HepG2 (cell line): Measurements from ENCODE around the gene ANKRD31. TPM values are rescaled to one million over a fixed set of nuclear protein-coding genes. Genes with fewer than 3 reads are reported as not detected.

Experiments used
- ATAC-seq: fragments of 200-7000 bp; cut with Tn5 transposase; 3 replicates; pipeline ENCODE4 v1.9.1; 2020; ENCODE audit warnings: mild to moderate bottlenecking, moderate library complexity
- BruUV-seq: library from RNA; stranded (reverse); fragments of 400-500 nt; replicated peaks from 2 replicates; lab custom pipeline; 2021; lab: Mats Ljungman, UMichigan
- CTCF ChIA-PET: fragments of 300-600 bp; formaldehyde crosslinking; extraction: SDS; loops from one replicate; lab custom pipeline; 2021; ENCODE audit warnings: low total read pairs, inconsistent platforms, low intra/inter-chr PET ratio; lab: Yijun Ruan, JAX
- POLR2A ChIA-PET: fragments of 350-600 bp; sonication (Branson Sonifier 250); formaldehyde crosslinking; loops from one replicate; lab custom pipeline; 2020; ENCODE audit warnings: antibody characterized with exemption, inconsistent platforms; lab: Yijun Ruan, JAX
- DNase-seq: peaks from one replicate; pipeline ENCODE4 v3.0.0-alpha.2; 2015; ENCODE audit warnings: low spot score
- FAIRE-seq: peaks from 3 replicates; lab custom pipeline; 2011; peaks lifted over from hg19 to GRCh38; lab: Jason Lieb, UNC
- H2AFZ ChIP-seq: one replicate; pipeline ENCODE4 v1.6.1; 2011; ENCODE audit warnings: low read length, inconsistent platforms
- H3K27ac ChIP-seq: fragments of 300-600 bp; 3 replicates; pipeline ENCODE4 v1.8.0; 2011; ENCODE audit warnings: mixed run types, mild to moderate bottlenecking, mixed read lengths, low read length, inconsistent platforms; ENCODE audit not compliant: insufficient read depth; ENCODE audit errors: extremely low read length
- H3K27me3 ChIP-seq, 2 experiments: fragments of 200-600 bp in 1 of 2; 2 replicates in 1 of 2; 3 replicates in 1 of 2; pipeline versions ENCODE4 v1.6.0 to v1.8.0; 2011; ENCODE audit warnings: low read length in 2 of 2, mild to moderate bottlenecking in 2 of 2, moderate library complexity in 2 of 2, inconsistent platforms in 1 of 2; ENCODE audit not compliant: insufficient read depth in 2 of 2, control insufficient read depth in 1 of 2
- H3K36me3 ChIP-seq, 2 experiments: fragments of 200-600 bp in 1 of 2; replicated peaks in 1 of 2; 2 replicates in 1 of 2; 3 replicates in 1 of 2; pipeline versions ENCODE4 v1.5.1 to v1.8.0; 2011; ENCODE audit warnings: low read length in 2 of 2, inconsistent platforms in 1 of 2; ENCODE audit not compliant: insufficient read depth in 2 of 2, control insufficient read depth in 1 of 2
- H3K4me1 ChIP-seq: 2 replicates; pipeline ENCODE4 v1.5.1; 2012; ENCODE audit warnings: low read length, inconsistent platforms; ENCODE audit not compliant: insufficient read depth
- H3K4me2 ChIP-seq: 2 replicates; pipeline ENCODE4 v1.6.0; 2011; ENCODE audit warnings: low read depth, low read length, inconsistent platforms
- H3K4me3 ChIP-seq, 3 experiments: fragments of 200-600 bp in 1 of 3; sonication (generic), shearing (Covaris generic) in 1 of 3; replicated peaks in 1 of 3; 2 replicates each; pipeline ENCODE4 v1.5.1; 2011 to 2016; ENCODE audit warnings: low read length in 3 of 3, inconsistent platforms in 2 of 3, low read depth in 2 of 3, mild to moderate bottlenecking in 2 of 3, control low read depth in 1 of 3, mixed read lengths in 1 of 3; ENCODE audit not compliant: insufficient read depth in 1 of 3
- H3K79me2 ChIP-seq: one replicate; pipeline ENCODE4 v1.6.1; 2011; ENCODE audit warnings: low read length, inconsistent platforms; ENCODE audit not compliant: insufficient read depth
- H3K9ac ChIP-seq: 2 replicates; pipeline ENCODE4 v1.6.0; 2011; ENCODE audit warnings: mild to moderate bottlenecking, low read depth, low read length, inconsistent platforms; ENCODE audit not compliant: insufficient read depth
- H3K9me3 ChIP-seq: 2 replicates; pipeline ENCODE4 v1.5.1; 2012; ENCODE audit warnings: mild to moderate bottlenecking, low read length
- H4K20me1 ChIP-seq: 2 replicates; pipeline ENCODE4 v1.6.0; 2011; ENCODE audit warnings: inconsistent platforms, mild to moderate bottlenecking, low read length, moderate library complexity; ENCODE audit not compliant: insufficient read depth
- AHR ChIP-seq: IDR thresholded peaks from 2 replicates; pipeline ENCODE4 v1.6.1; 2018; ENCODE audit warnings: missing genetic modification reagents, missing compliant biosample characterization
- ASH2L ChIP-seq: fragments of 300-600, 200-600 bp; sonication (generic); IDR thresholded peaks from 2 replicates; pipeline ENCODE4 v1.7.0; 2017; ENCODE audit warnings: low read depth, mild to moderate bottlenecking, moderate library complexity, mixed read lengths, low read length; ENCODE audit not compliant: insufficient read length
- BATF2 ChIP-seq: sonication (generic); formaldehyde crosslinking; IDR thresholded peaks from 2 replicates; pipeline ENCODE4 v1.8.0; 2022; ENCODE audit warnings: mild to moderate bottlenecking, missing genetic modification reagents, moderate library complexity
- GLI4 ChIP-seq: sonication (generic); formaldehyde crosslinking; IDR thresholded peaks from 2 replicates; pipeline ENCODE4 v1.5.1; 2020; ENCODE audit warnings: missing genetic modification reagents, mild to moderate bottlenecking, moderate library complexity, borderline replicate concordance
- HDAC2 ChIP-seq: sonication (generic); formaldehyde crosslinking; IDR thresholded peaks from 2 replicates; pipeline ENCODE4 v1.4.0; 2020; ENCODE audit warnings: missing genetic modification reagents
- MED1 ChIP-seq: sonication (generic); formaldehyde crosslinking; IDR thresholded peaks from 2 replicates; pipeline ENCODE4 v1.4.0; 2020; ENCODE audit warnings: missing genetic modification reagents
- MYPOP ChIP-seq: sonication (generic); formaldehyde crosslinking; IDR thresholded peaks from 2 replicates; pipeline ENCODE4 v1.8.1; 2023; ENCODE audit warnings: mild to moderate bottlenecking, moderate library complexity, missing genetic modification reagents
- NFYB ChIP-seq: sonication (generic); formaldehyde crosslinking; IDR thresholded peaks from 2 replicates; pipeline ENCODE4 v1.4.0; 2020; ENCODE audit warnings: missing genetic modification reagents
- RFX1 ChIP-seq: fragments of 450-650 bp; IDR thresholded peaks from 2 replicates; pipeline ENCODE4 v1.6.1; 2017
- SALL1 ChIP-seq: sonication (generic); formaldehyde crosslinking; IDR thresholded peaks from 2 replicates; pipeline ENCODE4 v1.8.0; 2022; ENCODE audit warnings: mild to moderate bottlenecking, missing genetic modification reagents
- STAT5B ChIP-seq: sonication (generic); formaldehyde crosslinking; IDR thresholded peaks from 2 replicates; pipeline ENCODE4 v1.4.0; 2020; ENCODE audit warnings: missing genetic modification reagents
- ZNF788 ChIP-seq: sonication (generic); formaldehyde crosslinking; IDR thresholded peaks from 2 replicates; pipeline ENCODE4 v1.5.0; 2020; ENCODE audit warnings: mild to moderate bottlenecking, missing genetic modification reagents, borderline replicate concordance
- ZSCAN9 ChIP-seq: IDR thresholded peaks from 2 replicates; pipeline ENCODE4 v1.6.1; 2016; ENCODE audit warnings: borderline replicate concordance
- WGBS: methylation state at CpG from one replicate; pipeline ENCODE4 v1.1.6; 2017; ENCODE audit warnings: low lambda C conversion rate; 5-methylcytosine and 5-hydroxymethylcytosine counted together
- in situ Hi-C: cut with HindIII; loops from 2 replicates; pipeline ENCODE4 v1.10.0; 2017; ENCODE audit warnings: low pct_unique_long_range_greater_than_20kb; ENCODE audit not compliant: extremely low pct_ligation_motif_present
- intact Hi-C: fragments of 100-400 bp; cut with micrococcal nuclease; formaldehyde crosslinking; loops from one replicate; pipeline ENCODE4 v1.10.0; 2022; ENCODE audit not compliant: unreplicated experiment
- polyA plus RNA-seq, 8 experiments: library from polyadenylated mRNA; depleted of rRNA in 3 of 8; stranded (reverse) in 7 of 8; unstranded in 1 of 8; fragments of >200 nt; fragmentation: Illumina TruSeq in 4 of 8; extraction: Trizol in 4 of 8; gene quantifications; 2 replicates each; pipeline versions ENCODE4 v1.2.1 to v1.2.3, GENCODE V29; 2011 to 2016; ENCODE audit warnings: low read depth in 4 of 8, missing spikeins in 1 of 8, mixed read lengths in 1 of 8; ENCODE audit not compliant: insufficient read depth in 1 of 8
- total RNA-seq, 5 experiments: library from RNA; depleted of rRNA; stranded (reverse); fragments of >200 nt; fragmentation: Illumina TruSeq; extraction: Trizol; gene quantifications; 2 replicates each; pipeline ENCODE4 v1.2.3, GENCODE V29; 2016; ENCODE audit warnings: low read depth in 1 of 5
- TF ChIP-seq, protein P1 (sequence below): sonication (generic); formaldehyde crosslinking; IDR thresholded peaks from 2 replicates; pipeline ENCODE4 v1.4.0; 2020; ENCODE audit warnings: mild to moderate bottlenecking, missing genetic modification reagents
- TF ChIP-seq, protein P2 (sequence below): sonication (generic); formaldehyde crosslinking; IDR thresholded peaks from 2 replicates; pipeline ENCODE4 v1.8.1; 2023; ENCODE audit warnings: missing genetic modification reagents, mild to moderate bottlenecking, borderline replicate concordance

Gene ANKRD31
- total and polyA plus RNA-seq, 2 of the 13 experiments (the other 11 are each of a cell fraction or from before 2014, with no cell fraction given), result 0.01 to 0.09 TPM

DNA sequence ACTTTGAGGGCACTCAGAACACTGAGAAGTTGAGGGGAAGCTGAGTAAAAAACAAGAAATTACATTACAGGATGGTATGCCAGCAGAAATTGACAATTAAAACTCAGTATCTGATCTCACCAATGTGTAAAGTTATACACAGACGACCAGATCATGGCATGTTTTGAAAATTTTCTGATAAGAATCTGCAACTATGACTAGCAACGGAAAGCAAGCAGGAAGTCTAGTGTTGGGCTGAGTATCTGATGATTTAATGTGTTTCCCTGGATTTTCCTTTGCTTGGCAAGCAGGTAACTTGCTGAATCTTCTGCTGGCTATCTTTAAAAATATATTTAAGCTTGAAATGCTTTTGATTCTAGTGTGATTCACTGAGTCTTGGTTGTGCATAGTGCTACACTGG lies 179.1 kb downstream of the ANKRD31 start:
- ATAC-seq (no peak), DNase-seq (no peak), FAIRE-seq (no peak)
- no peak overlapping the region for H3K27ac ChIP-seq
- H4K20me1 ChIP-seq, result no peaks in the 10 kb centered on the region
- no peak overlapping the region for H3K4me3 ChIP-seq
- intact Hi-C loops (loop anchor here (10.0 kb wide), 1 partner anchor 177 kb away; the partner anchor contains the start of gene ANKRD31), in situ Hi-C loops (loop anchor here (10.0 kb wide), 1 partner anchor 207 kb away; no protein-coding TSS in a partner anchor)
- H3K27me3 ChIP-seq, result peaks cover 11 to 32% of the 10 kb centered on the region in 2 experiments
- H3K4me1 ChIP-seq, result 0 out of 2 replicates have a peak, but pooled peaks cover 9% of the 10 kb centered on the region
- H2AFZ ChIP-seq, result no peak overlapping the region
- BruUV-seq, result no TSS peak
- WGBS, result 0% methylated on average over 2 of the region's 2 CpGs
- no peaks in the 10 kb centered on the region for H3K9me3 ChIP-seq
- no peaks in the 10 kb centered on the region for H3K79me2 ChIP-seq
- no peak overlapping the region for H3K4me2 ChIP-seq
- ChIA-PET POLR2A (no interaction called here), CTCF (no interaction called here)
- no peaks in the 10 kb centered on the region for H3K36me3 ChIP-seq
- H3K9ac ChIP-seq, result no peak overlapping the region
- TF ChIP-seq MED1 (CRISPR knock-in tag) (no peak), STAT5B (CRISPR knock-in tag) (no peak), MYPOP (CRISPR knock-in tag) (no peak), BATF2 (CRISPR knock-in tag) (no peak), ASH2L (no peak), ZNF788 (CRISPR knock-in tag) (no peak), NFYB (no peak), AHR (CRISPR knock-in tag) (no peak), RFX1 (no peak), GLI4 (CRISPR knock-in tag) (no peak), SALL1 (no peak), ZSCAN9 (CRISPR knock-in tag) (no peak), HDAC2 (CRISPR knock-in tag) (no peak)
- TF ChIP-seq, protein P1, sequence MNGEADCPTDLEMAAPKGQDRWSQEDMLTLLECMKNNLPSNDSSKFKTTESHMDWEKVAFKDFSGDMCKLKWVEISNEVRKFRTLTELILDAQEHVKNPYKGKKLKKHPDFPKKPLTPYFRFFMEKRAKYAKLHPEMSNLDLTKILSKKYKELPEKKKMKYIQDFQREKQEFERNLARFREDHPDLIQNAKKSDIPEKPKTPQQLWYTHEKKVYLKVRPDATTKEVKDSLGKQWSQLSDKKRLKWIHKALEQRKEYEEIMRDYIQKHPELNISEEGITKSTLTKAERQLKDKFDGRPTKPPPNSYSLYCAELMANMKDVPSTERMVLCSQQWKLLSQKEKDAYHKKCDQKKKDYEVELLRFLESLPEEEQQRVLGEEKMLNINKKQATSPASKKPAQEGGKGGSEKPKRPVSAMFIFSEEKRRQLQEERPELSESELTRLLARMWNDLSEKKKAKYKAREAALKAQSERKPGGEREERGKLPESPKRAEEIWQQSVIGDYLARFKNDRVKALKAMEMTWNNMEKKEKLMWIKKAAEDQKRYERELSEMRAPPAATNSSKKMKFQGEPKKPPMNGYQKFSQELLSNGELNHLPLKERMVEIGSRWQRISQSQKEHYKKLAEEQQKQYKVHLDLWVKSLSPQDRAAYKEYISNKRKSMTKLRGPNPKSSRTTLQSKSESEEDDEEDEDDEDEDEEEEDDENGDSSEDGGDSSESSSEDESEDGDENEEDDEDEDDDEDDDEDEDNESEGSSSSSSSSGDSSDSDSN (CRISPR knock-in tag), result no peak
- TF ChIP-seq, protein P2, sequence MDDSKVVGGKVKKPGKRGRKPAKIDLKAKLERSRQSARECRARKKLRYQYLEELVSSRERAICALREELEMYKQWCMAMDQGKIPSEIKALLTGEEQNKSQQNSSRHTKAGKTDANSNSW (CRISPR knock-in tag), result no peak
